Stimulated activated CD4-positive, alpha-beta T cell treated with anti-CD3 and anti-CD28 coated beads, Interleukin-1b, Interleukin-23, amount 100 ng/mL, for 4 hours (primary cell): Measurements from ENCODE around the gene BMS1.
"Not testable (repeated sequence)": the region's sequence is repeated elsewhere in the genome, so short reads cannot be mapped to it uniquely, and the experiment has no call there.

Source experiments
- DNase-seq, 2 donors: peaks; one replicate each; pipeline ENCODE4 v3.0.0-alpha.2; 2020; ENCODE audit warnings: low read depth in 2 of 2

Gene BMS1, protein sequence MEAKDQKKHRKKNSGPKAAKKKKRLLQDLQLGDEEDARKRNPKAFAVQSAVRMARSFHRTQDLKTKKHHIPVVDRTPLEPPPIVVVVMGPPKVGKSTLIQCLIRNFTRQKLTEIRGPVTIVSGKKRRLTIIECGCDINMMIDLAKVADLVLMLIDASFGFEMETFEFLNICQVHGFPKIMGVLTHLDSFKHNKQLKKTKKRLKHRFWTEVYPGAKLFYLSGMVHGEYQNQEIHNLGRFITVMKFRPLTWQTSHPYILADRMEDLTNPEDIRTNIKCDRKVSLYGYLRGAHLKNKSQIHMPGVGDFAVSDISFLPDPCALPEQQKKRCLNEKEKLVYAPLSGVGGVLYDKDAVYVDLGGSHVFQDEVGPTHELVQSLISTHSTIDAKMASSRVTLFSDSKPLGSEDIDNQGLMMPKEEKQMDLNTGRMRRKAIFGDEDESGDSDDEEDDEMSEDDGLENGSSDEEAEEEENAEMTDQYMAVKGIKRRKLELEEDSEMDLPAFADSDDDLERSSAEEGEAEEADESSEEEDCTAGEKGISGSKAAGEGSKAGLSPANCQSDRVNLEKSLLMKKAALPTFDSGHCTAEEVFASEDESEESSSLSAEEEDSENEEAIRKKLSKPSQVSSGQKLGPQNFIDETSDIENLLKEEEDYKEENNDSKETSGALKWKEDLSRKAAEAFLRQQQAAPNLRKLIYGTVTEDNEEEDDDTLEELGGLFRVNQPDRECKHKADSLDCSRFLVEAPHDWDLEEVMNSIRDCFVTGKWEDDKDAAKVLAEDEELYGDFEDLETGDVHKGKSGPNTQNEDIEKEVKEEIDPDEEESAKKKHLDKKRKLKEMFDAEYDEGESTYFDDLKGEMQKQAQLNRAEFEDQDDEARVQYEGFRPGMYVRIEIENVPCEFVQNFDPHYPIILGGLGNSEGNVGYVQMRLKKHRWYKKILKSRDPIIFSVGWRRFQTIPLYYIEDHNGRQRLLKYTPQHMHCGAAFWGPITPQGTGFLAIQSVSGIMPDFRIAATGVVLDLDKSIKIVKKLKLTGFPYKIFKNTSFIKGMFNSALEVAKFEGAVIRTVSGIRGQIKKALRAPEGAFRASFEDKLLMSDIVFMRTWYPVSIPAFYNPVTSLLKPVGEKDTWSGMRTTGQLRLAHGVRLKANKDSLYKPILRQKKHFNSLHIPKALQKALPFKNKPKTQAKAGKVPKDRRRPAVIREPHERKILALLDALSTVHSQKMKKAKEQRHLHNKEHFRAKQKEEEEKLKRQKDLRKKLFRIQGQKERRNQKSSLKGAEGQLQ

DNA sequence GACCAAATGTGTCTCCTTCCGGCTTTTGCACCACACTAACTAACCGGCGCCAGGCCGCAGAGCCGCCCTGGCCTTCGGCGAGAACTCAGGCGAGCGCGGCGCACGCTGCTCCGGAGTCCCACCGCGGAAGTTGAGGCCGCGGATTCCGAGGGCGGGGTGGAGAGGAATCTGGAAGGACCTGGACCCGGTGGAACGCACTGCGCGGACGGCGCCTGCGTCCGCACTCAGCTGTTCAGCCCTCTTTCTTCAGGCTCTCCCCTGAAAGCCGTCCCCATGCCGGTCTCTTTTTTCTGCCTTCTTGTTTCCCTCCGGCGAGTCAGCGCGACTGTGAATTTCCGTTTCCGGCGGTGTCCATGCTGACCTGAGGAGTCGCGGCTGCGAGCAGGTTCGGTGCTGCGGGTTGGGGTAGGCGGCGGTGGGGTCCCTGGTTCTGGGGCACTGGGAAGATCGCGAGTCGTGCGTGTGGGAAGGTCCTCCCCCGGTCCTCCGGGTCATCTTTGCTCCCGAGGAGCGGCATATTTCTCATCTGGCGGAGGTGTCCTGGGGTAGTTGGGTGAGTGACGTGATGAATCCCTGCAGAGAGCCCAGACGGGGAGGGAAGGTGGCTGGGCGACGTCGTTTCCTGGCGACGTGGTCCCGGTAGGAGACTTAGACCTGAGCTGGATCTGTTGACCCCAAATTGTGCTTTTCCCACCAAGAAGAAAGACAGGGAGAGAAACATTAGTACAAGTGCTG, at the start of gene BMS1:
Gene BMS1 (plus strand): TSS at position 350 of the 735 bp plus-strand sequence. CDS start 1,600 bp downstream, outside the sequence.
- peak; percentile 75 to 78 for DNase-seq

DNA sequence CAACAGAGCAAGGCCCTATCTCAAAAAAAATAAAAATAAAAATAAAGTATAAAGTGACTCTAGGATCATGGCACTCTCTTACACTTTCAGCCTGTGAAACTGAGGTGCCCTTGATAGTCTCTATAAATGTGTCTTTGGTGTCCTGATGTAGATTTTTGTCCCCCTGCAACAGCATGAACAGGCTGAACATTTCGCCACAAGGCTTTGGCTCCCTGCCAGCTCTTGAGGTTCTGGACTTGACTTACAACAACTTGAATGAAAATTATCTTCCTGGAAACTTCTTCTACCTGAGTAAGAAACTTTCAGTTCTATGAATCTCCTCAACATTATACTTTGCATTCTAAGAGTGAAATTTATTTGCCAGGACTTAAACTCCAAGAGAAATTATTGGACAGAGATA, 48.1 kb upstream of the BMS1 start:
- no peak for DNase-seq

DNA sequence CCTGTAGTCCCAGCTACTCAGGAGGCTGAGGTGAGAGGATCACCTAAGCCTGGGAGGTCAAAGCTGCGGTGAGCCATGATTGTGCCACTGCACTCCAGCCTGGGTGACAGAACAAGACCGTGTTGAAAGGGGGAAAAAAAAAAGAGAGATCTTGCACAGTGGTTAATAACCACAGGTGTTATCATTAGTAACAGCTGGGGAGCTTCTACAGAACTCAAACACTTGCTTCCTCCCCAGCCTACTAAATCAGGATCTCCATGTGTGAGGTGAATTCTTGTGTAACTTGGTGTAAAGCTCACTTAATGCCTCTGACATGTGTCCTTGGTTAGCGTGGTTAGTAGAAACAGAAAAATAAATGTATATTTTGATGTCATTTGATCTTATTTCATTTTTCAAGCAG, 43.9 kb upstream of the BMS1 start:
- DNase-seq = no peak

DNA sequence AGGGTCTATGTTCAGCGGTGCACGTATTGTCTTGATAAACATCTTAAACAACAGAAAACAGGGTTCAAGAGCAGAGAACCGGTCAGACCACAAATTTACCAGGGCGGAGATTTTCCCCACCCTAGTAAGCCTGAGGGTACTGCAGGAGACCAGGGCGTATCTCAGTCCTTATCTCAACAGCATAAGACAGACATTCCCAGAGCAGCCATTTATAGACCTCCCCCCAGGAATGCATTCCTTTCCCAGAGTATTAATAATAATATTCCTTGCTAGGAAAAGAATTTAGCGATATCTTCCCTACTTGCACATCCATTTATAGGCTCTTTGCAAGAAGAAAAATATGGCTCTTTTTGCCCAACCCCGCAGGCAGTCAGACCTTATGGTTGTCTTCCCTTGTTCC, 41.1 kb upstream of the BMS1 start:
- not testable (repeated sequence) for DNase-seq

DNA sequence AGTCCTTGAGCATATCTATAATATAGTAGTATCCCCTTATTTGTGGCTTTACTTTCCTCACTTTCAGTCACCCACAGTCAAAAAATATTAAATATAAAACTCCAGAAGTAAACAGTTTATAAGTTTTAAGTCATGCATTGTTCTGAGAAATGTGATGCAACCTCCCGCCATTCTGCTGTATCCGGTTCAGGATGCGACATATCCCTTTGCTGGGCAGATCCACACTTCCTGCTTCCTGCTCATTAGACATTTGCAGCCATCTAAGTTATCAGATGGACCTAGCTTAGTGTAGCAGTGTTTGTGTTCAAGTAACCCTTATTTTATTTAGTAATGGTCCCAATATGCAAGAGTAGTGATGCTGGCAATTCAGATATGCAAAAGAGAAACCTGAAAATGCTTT, 38.9 kb upstream of the BMS1 start:
- no peak for DNase-seq

DNA sequence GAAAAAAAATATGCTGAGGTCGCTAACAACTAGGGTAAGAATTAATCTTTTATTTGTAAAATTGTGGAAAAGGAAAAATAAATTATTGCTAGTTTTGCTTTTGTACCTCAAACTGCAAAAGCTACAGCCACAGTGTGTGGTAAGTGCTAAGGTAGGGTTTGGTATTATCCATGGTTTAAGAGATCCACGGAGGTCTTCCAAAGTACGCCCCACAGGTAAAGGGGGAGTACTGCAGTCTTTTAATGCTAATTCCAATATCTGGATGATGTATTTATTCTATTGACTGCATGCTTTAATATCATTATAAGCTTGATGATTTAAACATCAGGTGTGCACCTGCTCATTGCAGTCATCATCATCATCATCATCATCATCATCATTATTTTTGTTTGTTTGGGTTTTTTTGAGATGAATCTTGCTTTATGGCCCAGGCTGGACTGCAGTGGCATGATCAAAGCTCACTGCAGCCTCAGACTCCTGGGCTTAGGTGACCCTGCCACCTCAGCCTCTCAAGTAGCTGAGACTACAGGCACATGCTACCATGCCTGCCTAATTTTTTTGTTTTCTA, 38.4 kb upstream of the BMS1 start:
- DNase-seq = no peak

DNA sequence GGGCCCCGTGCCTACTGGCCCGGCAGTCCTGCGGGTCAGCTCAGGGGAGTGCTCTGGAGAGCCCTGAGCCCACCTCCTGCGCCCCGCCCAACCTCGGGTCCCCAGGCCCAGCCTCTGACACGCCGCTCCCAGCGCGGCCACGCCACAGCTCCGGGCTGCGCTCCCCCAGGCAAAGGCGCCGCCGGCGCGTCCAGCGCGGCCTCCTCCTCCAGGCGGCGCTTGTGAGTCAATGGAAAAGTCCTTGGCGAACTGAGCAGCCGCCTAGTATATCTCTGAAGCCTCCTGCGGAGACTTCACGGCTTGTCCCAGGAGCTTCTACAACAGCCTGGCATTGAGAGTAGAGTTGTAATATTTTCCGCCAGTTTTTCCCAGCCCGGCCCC, 29.5 kb upstream of the BMS1 start:
- DNase-seq = peak; percentile 66 to 75

DNA sequence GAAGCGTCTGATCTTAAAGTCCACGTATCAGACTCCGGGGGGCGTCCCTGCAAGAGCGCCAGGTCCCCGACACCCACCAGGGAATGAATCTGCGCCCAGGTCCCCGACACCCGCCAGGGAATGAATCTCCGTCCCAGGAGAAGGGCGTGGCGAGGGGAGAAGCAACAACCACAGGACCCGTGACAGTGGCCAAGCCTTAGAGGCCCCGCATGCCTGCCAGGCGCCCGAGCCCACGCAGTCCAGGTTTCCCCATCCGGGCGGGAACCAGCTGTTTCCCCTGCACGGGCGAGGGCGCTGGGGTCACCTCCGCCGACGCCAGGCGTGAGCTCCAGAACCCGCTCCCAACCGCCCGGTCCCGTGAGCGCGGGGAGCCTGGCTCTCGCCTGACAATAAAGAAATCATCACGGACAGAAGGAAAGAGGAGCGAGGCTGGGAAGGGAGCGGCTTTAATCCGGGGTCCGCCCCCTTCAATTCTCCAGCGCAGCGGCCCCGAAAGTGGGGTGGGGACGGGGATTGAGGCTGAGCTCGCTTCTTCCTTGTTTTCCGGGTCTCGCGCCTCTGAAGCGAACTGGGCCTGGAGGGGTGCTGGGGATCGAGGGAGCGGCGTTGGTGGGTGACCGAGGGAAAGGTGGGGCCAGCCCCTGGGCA, 29.0 kb upstream of the BMS1 start:
- DNase-seq = no peak

DNA sequence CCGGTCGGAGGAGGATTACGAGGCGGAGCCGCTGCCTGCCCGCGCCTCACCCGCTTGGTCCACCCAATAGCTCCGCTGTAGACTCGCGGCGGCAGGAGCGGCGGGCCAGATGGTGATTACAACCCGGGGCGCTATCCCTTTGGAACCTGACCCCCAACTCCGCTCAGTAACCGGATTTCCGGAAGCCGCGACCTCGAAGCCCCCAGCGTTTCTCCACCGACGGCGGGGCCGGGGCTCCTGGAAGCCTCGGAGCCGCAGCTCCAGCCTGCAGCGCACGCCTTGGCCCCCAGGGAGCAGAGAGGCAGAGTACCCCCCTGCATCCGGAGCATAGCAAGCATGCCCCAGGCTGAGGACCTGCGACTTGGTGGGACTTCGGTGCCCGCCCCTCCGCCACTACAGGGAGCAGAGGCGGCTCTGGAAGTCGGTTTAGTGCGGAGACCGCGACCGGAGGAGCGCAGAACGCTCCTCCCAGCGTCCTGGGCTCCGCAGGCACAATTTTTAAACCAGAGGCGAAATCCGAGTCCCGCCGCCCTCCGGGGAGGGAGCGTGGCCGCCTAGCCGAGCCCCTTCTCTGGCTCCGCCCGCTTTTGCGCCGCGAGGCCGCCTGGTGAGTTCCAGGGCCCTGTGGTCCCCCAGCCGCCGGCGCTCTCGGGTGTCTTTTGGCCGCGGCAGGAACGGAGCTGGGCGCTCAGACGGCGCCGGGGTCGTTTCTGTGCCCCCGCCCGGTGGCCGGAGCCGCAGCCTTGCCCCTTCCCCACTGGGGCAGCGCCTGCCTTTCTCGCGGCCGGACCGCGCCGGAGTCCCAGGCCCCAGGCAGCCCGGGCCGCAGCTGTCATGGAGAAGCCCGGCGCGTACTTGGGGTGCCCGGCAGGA, 28.2 kb upstream of the BMS1 start:
- peak in 1 of 2 donors; percentile 3 for DNase-seq

DNA sequence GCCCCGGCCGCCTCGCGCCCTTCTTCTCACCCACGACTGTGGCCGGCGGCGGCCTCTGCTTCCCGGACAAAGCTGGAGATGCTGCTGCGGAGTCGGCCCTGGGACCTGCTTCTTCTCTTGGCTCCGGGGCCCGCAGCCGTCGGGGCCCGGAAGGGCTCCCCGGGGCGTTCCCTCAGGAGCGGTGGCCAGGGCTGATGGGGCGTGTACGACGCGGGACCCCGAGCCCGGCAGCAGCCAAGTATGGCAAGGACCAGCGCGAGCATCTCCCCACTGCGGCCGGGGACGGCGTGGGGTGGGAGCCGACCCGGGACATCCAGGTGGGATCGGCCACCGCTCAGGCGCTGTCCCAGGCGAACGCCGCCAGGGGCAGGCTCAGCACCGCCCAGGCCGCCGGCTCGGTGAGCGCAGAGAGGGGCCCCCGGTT, 27.6 kb upstream of the BMS1 start:
- no peak for DNase-seq

DNA sequence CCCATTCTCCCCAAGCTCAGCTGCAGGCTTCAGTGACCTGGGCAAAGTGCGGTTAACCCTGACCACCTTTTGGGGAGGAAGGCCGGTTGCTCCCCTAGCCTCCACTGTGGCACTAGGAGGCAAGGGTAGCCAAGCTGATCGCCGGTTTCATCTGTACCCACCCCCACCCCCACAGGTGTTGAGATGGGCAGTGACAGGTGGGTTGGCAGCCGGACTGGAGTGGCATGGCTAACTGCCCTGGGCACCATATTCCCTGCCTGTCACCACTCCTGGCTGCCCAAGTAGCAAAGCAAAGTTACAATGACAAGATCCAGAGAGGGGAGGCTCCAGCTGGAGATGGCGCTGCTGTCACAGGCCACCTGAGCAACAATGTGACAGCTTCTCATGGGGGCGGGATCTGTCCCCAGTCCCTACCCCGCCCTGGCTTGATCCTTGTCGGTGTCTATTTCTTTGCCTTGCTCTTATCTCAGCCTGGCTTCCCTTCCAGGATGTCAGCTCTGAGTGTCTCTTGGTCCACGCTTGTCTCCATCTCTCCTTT, 27.0 kb upstream of the BMS1 start:
- no peak for DNase-seq

DNA sequence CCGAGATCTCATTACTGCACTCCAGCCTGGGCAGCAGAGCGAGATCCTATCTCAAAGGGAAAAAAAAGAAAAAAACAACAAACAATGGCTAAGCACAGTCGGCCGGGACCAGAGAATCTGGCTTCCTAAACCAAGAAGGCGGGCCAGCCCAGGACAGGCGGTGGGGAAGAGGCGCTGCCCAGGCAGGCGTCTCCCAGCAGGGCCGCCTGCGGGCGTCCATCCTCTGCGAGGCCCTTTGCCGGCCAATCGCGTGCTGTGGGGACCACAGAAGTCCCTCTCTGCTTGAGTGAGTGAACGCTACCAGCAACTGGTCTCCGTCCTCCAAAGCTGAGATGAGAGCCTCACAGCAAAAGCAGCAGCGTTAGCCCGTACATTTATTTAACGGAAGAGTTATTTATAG, 14.7 kb upstream of the BMS1 start:
- DNase-seq = no peak

DNA sequence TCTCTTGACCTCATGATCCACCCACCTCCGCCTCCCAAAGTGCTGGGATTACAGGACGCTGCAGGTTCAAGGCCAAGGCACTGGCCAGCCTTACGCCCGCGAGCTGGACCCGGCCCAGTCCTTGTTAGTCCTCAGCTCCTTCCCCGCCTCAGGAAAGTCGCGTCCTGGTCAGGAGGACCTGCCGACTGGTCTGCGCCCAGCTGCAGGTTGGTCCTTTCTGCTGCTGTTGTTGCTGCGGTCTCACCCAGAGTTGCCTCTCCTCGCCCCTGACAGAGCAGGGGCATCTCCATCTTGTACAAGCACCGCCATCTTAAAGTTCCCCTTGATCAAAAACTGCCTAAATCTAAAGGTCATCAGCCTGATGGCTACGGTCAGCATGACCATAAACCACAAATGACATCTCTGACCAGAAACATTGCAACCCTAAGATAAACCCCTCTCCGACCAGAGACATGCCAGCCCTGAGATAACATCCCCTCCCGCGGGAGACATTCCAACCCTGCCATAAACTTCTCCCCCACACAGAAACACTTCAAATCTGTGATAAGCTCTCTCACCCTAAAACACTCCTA, 13.9 kb upstream of the BMS1 start:
- DNase-seq = no peak

DNA sequence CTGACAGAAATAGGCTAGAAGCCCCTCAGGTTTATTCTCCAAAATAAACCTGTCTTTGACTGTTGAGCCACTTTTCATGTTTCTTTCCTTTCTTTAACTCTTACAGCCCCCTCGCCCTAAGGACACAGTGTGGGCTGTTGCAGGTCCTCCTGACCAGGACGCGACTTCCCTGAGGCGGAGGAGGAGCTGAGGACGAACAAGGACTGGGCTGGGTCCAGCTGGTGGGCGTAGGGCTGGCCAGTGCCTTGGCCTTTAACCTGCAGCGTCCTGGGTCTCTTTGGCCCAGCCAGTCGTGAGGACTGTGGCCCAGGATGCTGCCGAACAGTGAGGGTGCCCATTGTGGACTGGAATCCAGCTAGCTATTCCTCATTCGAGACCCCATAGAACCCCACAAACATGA, 13.4 kb upstream of the BMS1 start:
- DNase-seq = no peak

DNA sequence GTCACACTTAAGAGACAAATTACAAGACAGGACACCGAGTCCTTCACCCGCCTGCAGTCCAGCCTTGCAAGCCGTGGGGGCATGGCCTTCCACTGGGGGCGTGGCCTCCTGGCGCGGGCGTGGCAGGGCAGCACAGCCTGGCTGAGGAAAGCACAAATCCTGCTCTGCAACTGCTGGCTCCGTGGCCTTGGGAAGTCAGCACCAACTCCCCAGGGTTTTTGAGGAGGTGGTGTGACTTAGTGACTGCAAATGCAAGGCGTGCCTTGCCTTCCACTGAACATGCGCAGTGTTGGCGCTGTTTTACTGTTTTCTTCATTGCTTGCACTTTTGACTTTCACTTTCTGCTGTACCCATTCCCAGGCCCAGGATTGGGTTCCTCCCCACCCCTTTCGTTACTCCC, 12.9 kb upstream of the BMS1 start:
- no peak for DNase-seq

DNA sequence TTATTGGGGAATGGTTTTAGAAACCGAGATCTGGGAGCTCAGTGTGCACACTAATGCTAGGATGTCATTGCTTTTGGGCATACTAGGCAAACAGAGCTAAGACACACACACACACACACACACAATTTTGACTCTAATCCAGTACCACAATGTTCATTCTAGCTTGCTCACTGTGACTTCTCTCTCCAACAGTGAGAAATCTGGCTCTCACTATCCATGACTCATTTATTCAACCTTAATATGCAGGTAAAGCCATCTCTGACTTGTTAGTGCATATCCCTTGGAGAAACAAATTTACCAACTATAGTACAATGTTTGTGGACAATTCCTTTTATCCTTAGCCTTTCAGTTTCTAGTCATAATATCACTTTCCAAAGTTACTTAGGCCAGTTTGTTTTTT, 5.9 kb upstream of the BMS1 start:
- no peak for DNase-seq

DNA sequence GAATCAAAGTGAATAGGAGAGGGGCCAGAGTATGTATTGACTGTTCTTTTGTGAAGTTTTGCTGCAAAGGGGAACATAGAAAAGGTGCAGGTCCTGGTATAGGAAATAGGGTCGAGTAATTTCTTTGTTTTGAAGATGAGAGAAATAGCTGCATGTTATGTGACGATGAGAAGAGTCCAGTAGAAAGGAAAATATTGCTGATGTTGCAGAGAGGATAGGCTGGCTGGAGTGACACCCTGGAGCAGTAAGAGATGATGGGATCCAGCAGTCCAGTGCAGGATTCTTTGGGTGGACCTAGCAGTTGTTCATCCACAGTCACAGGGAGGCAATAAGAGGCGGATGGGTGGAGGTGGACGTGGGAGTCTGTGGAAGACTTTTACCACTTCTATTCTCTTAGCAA, 2.1 kb upstream of the BMS1 start:
- DNase-seq = no peak

DNA sequence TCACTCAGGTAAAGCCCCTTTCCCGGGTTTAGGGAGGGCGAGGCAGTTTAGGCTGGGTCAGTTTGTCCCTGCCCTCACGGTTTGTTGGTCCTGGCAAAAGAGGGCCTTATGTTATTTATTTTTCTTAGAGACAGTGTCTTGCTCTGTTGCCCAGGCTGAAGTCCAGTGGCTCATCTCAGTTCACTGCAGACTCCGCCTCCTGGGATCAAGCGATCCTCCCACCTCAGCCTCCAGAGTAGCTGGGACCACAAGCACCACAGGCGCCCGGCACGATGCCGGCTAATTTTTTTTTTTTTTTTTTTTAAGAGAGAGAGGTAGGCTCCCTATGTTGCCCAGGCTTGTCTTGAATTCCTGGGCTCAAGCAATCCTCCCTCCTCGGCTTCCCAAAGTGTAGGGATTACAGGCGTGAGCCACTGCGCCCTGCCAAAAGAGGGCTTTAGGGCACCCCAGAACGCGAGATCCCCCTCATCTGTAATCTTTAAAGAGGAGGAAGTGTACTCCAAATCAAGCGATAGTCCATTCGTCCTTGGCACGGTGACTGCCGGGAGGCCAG, 626 bp upstream of the BMS1 start:
- no peak for DNase-seq

DNA sequence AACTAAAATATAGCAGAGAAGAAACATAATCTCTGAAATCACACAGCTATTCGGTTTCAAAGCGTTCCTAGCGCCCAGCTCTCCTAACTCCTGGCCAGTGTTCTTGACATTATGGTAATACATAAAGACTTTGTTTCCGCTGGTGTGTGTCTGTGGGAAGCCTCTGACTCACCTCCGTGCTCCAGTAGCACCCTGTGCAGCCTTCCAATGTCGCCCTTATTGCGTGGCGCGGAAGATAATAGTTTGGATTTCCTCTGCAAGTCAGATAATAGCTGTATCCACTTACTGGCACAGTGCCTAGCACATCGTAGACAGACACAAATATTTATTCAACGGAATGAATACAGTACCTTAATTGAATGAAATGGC, 570 bp downstream of the BMS1 start:
- DNase-seq = peak in 1 of 2 donors; percentile 7
